Islet precursor cell (in vitro differentiated cells): ENCODE results near the gene LMOD2.
"Not testable (repeated sequence)": the region's sequence is repeated elsewhere in the genome, so short reads cannot be mapped to it uniquely, and the experiment has no call there.

Experiments used
- DNase-seq: peaks from one replicate; pipeline ENCODE4 v3.0.0-alpha.2; 2018

LMOD2 gene

GRCh38 chr7:123655614-123656013 lies at the start of gene LMOD2:
LMOD2 (plus strand) TSS chr7:123655866; CDS start chr7:123655964, 98 bp downstream.
- DNase-seq = no peak

- DNase-seq = no peak
These were observed 48.2 kb upstream of the LMOD2 start for GRCh38 chr7:123607423-123607975.

GRCh38 chr7:123608991-123609882 lies 46.4 kb upstream of the LMOD2 start:
- no peak for DNase-seq

- DNase-seq = no peak
These were observed 45.8 kb upstream of the LMOD2 start for GRCh38 chr7:123609883-123610239.

GRCh38 chr7:123612024-123612423 lies 43.6 kb upstream of the LMOD2 start:
- no peak for DNase-seq

- no peak for DNase-seq
These were observed 40.3 kb upstream of the LMOD2 start for GRCh38 chr7:123615344-123615743.

- no peak for DNase-seq
These were observed 39.4 kb upstream of the LMOD2 start for GRCh38 chr7:123616223-123616622.

- DNase-seq = no peak
These were observed 34.0 kb upstream of the LMOD2 start for GRCh38 chr7:123621707-123622106.

GRCh38 chr7:123622660-123623386 lies 32.8 kb upstream of the LMOD2 start:
- DNase-seq = no peak

- DNase-seq = no peak
These were observed 31.0 kb upstream of the LMOD2 start for GRCh38 chr7:123624527-123625183.

GRCh38 chr7:123625254-123625653 lies 30.4 kb upstream of the LMOD2 start:
- DNase-seq = no peak

- DNase-seq = no peak
These were observed 27.8 kb upstream of the LMOD2 start for GRCh38 chr7:123627851-123628250.

GRCh38 chr7:123628829-123629228 lies 26.8 kb upstream of the LMOD2 start:
- no peak for DNase-seq

GRCh38 chr7:123629281-123629680 lies 26.4 kb upstream of the LMOD2 start:
- DNase-seq = no peak

GRCh38 chr7:123632808-123633207 lies 22.9 kb upstream of the LMOD2 start:
- no peak for DNase-seq

GRCh38 chr7:123633553-123633952 lies 22.1 kb upstream of the LMOD2 start:
- DNase-seq = no peak

- not testable (repeated sequence) for DNase-seq
These were observed 21.6 kb upstream of the LMOD2 start for GRCh38 chr7:123634011-123634573.

- DNase-seq = no peak
These were observed 19.9 kb upstream of the LMOD2 start for GRCh38 chr7:123635551-123636359.

GRCh38 chr7:123637203-123637602 lies 18.5 kb upstream of the LMOD2 start:
- DNase-seq = peak; percentile 69

GRCh38 chr7:123637878-123638277 lies 17.8 kb upstream of the LMOD2 start:
- DNase-seq = no peak

- no peak for DNase-seq
These were observed 16.0 kb upstream of the LMOD2 start for GRCh38 chr7:123639631-123640030.

- no peak for DNase-seq
These were observed 15.1 kb upstream of the LMOD2 start for GRCh38 chr7:123640583-123640982.
